Uterus (tissue), 2 donors: Measurements from ENCODE around the gene VSNL1.

Experiments used
- CTCF ChIP-seq, 4 experiments: fragments of 200-600 bp in 2 of 4; fragments of 450-650 bp in 2 of 4; sonication (generic) in 2 of 4; IDR thresholded peaks; one replicate each; pipeline ENCODE4 v1.5.1; 2016 to 2019; ENCODE audit warnings: antibody characterized with exemption in 4 of 4, mild to moderate bottlenecking in 2 of 4, moderate library complexity in 1 of 4
- POLR2A ChIP-seq, 2 donors: fragments of 450-650 bp; IDR thresholded peaks; one replicate each; pipeline ENCODE4 v1.6.1; 2016; ENCODE audit warnings: antibody characterized with exemption in 2 of 2, mild to moderate bottlenecking in 1 of 2, moderate library complexity in 1 of 2

- TF ChIP-seq CTCF (IDR thresholded peaks at IDR 0.05), result no peak
- no peak for TF ChIP-seq POLR2A (IDR thresholded peaks at IDR 0.05)
These were observed 19.7 kb upstream of the VSNL1 start for GRCh38 chr2:17520761-17521160.
